HG03039 (cell line): ENCODE data around the gene PLEKHM1.

Experiments used
- ATAC-seq: cut with Tn5 transposase; IDR thresholded peaks from one replicate; pipeline ENCODE4 v1.9.1; 2021; ENCODE audit warnings: mild to moderate bottlenecking, moderate library complexity; ENCODE audit not compliant: unreplicated experiment

The PLEKHM1 gene

DNA sequence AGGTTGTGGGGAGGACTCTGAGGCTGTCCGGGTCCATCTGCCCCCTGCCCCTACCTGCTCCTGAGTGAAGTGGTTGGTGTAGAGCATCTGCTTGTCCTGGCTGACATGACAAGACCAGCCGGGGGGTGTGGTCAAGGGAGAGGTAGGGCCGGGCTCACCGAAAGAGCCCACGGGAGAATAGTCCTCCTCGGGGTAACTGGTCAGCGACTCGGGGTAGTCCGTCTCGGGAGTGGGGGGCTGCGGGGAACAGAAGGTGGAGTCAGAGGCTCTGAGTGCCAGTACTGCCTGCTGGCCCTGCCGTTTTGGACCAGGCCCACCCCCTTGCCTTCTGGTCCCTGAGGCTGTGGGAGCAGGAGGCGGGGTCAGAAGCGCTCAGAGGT, 85.7 kb downstream of the PLEKHM1 start:
- no peak for ATAC-seq

DNA sequence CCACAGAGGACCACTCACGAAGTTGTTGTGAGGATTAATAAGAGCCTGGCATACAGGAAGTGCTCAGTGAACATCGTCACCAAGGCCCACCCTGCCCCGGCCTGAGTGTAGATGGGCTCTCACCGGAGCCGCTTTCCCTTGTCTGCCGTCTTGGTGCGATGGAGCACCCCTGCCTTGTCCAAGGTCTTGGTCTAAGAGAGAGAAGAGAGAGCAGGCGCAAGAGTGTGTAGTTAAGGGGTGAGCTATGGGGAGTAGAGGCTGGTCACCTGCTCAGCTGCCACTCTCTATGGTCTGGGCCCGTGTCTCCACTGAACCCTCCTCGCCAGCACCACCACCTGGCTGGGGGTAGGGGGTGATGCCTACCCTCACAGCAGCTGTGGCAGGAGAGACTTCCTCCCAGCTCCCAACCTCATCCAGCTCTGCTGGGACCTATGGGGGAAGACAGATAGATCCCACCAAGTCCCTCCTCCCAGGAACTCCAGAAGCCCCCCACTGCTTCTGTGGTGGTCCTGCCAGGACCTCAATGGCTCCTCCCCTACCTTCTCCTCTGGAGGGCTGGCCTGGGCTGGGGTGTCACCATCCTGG, 86.5 kb downstream of the PLEKHM1 start:
- no peak for ATAC-seq

DNA sequence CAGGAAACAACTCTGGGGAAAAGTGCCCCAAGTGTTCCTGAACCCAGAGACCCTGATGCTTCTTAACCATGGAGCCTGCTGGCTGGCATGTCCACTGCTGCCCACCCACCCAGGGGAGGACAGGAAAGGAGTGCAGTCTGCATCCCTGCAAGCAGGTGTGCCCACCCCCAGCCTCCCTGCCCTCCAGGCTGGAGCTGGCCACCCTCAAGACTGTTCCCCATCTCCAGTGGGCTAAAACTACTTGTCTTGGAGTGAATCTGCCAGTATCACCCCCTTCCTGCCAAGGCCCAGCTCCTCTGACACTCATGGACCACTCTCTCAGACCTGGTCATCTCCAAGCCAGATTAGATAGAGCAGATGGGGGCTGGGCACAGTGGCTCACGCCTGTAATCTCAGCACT, 87.6 kb downstream of the PLEKHM1 start:
- no peak for ATAC-seq

DNA sequence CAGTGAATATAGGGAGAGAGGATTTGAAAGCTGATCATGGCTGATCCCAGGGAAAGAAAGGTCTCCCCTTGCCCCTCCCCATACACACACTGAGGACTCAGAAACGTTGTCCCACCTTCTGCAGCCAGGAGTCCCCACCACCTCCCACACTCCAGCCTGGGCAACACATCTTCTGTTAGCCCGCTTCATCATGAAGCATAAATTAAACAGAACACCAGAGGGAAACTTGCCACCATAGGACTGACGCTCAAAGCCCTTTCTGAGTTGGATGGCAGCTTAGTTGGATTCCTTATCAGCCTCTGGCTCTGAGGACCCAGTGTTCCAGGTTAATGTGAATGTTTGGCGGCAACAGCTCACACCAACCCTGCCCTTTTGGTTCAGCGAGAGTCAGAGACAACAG, 91.7 kb downstream of the PLEKHM1 start:
- ATAC-seq = no peak

DNA sequence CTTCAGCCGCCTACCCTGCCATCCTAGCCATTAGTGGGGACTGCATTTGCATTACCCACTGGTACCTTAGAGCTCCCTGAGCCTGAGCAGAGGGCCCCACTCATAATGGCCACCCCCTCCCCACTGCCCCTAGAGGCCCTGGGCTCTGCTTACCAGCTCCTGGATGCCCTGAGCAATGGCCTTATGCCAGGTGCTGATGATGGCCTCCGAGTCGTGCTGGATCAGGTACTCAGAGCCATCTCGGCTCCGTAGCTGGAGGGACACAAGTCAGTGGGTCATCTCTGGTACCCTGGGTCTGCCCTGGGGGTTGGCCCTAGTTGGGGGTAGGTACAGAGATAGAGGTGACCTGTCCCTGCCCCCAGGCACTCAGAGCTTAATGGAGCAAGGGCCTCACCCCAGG, 92.7 kb downstream of the PLEKHM1 start:
- ATAC-seq = no peak

DNA sequence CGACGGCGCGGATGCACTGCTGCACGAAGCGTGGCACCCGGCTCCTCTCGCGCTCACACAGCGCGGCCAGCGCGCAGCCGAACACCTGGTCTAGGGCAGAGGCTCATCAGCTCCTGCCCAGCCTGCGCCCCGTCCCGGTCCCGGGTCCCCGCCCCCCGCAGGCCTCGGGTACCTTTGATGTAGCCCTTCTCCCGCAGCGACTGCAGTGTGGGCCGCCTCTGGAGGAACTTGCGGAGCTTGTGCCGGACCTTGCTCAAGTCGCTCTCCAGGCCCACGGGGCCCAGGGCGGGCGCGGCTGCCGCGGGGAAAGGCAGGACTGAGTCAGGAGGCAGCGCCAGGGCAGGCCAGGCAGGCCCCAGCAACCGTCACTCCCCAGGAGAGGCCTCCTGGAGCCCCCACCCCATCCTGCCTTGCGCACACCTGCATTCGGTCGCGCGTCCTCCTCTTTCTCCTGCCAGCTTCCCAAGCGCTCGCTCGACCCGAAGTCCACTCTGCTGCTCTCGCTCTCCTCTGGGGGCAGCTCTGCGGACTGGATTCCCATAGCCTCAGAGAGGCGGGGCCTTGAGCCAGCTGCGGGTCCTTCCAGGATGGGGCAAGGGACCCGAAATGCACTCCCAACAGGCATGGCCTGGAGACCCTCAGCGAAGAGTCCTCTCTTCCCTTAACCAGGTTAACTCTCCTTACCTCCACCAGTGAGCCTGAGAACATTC, 93.9 kb downstream of the PLEKHM1 start:
- no peak for ATAC-seq

DNA sequence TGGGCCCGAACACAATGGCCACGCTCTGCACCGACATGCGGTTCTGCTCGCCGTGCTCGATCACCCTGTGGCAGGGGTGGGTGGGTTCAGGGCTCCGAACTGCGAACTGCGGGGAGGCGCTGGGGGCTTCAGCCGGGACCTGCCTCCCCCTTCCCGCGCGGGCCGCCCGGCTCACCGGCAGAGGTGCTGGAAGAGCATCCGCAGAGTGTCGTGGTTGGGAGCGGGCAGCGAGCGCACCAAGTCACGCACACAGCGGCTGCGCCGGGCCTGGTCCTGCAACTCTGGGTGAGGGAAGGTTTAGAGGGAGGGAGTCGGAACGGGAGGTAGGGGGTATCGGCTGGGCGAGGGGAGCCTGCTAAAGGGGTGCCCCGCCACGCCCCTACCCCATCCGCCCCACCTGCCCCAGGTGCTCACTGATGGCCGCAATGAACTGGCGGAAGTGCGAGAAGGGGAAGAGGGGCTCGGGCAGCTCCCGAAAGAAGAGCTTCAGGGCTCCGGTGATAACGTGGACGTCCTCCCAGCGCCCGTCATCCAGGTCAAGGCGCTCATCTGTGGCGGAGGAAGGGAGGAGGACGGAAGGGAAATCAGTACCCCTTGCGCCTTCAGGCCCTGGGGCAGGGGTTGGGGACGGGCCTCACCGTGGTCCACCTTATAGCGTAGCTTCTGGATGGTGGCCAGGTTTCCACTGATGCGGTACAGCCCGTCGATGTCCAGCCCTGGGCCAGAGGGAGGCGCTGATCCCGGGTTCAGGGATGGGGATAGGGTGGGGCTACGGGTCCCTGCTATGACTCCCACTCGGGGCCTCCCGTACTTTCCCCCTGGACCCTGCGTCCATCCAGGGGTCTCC, 94.7 kb downstream of the PLEKHM1 start:
- no peak for ATAC-seq

DNA sequence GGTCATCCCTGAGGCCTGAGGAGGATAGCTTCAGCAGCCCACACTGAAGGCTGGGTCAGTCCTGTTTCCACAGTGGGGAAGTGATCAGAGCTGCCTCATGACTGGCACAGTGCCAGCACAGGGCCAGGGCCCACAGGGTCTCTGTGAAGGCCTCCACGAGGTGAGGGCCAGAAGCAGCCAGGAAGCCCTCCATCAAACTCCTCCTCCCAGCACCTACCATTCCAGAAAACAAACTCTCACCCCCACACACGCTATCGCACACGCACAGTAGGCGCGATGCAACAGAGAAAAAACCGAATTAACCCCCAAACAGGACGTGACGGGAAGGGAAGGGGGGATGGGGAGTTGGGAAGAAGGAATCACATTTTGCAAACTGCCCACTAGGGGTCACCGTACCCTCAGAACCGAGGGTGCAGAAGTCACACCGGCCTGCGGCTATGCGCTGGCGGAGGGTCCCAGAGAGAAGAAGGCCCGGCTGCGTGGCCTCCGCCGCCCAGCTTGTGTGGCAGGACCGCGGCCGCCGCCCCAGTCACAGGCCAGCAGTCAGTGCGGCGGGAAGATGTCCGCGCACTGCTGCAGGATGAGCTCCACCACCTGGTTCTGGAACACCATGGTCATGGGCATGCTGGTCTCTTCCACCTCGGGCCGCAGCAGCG, 95.5 kb downstream of the PLEKHM1 start:
- ATAC-seq = no peak

DNA sequence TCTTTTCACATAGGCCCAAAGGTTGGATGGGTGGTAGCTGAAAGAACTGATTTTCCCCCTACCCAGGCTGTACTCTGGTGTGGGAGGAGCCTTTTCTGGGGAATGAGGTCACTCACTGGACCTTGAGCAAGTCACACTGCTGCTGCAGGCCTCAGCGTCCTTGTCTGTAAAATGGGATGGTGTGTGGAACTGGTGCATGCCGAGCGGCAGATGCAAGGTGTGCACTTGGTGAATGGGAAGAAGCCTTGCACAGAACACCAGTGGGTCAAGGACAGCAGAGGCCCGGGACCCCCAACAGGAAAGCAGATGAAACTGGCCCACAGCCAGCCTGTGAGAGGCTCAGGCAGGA, 96.0 kb downstream of the PLEKHM1 start:
- ATAC-seq = no peak

DNA sequence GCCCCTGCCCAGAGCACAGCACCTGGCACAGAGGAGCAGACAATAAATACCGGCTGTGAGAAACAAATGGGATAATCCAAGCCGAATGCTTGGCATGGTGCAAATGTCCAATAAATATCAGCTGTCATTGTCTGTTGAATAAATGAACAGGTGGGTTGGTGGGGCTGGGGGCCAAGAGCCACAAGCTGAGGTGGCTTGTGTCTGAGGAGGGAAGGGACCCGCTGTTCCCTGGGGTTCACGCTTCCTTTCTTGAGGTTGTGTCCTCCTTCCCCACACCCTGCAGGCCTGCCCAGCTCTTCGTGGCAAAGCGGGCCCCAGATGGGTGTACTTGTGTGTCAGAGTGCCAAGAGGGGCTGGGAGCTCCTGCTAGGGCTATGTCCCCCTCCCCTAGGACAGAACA, 96.4 kb downstream of the PLEKHM1 start:
- ATAC-seq = no peak

DNA sequence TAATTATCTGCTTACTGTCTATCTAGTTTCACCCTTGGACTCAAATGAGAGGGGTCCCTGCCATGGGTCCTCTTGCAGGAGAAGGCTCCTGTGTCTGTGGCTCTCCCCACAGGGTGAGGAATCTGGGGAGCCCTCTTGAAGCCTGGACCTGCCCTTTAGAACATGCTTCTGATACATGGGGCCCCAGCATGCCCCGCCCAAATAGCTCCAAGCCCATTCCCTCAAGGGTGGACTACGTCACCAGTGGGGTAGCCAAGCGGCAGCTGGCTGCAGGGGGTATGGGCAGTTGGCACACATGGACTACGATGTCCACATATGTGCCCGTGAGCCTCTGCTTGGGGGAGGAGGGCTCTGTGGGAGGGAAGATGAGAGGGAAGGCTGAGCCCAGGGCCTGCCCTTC, 97.1 kb downstream of the PLEKHM1 start:
- ATAC-seq = no peak

DNA sequence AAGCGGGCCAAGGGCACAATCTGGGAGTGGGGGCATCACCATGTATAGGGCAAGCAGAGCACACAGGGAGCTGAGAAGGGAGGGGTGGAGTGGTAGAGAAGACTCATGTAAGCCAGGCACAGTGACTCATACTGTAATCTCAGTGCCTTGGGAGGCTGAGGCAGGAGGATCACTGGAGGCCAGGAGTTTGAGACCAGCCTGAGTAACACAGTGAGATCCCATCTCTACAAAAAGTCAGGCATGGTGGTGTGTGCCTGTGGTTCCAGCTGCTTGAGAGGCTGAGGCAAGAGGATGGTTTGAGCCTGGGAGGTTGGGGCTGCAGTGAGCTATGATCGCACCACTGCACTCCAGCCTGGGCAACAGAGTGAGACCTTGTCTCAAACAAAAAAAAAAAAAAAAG, 98.6 kb downstream of the PLEKHM1 start:
- no peak for ATAC-seq

DNA sequence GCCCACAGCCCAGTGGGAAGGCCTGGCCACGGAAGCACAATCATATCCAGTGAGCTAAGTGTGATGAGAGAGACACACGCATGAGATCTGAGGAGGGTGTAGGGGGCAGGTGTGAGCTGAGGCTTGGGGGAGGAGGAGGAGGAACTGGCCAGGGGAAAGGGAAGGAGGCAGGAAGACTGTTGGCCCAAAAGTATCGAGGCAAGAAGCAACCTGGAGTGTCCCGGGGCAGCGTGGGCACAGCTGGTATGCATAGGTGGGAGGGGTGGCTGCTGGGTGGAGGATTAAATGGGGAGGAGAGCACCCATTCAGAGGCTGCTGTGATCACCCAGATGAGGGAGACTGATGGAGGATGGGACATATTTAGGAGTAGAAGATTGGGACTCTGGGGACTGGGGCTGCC, 99.2 kb downstream of the PLEKHM1 start:
- no peak for ATAC-seq

DNA sequence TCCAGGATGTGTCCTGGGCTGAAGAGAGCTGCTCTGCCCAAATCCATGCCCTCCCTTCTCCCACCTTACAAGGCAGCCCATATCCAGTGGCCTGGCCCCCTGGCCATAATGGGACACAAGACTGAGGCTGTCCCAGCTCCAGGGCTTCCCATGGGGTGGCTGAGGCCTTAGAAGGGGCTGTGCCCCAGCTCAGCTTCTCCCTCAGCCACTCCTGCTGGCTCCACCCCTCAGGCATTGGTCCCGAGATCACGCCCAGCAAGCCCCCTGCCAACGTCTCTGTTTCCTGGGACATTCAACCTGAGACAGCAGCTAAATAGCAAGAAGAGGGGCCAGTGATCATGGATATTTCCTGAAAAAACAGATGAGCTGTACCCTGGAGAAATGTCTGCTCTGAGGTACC, 101.2 kb downstream of the PLEKHM1 start:
- no peak for ATAC-seq

DNA sequence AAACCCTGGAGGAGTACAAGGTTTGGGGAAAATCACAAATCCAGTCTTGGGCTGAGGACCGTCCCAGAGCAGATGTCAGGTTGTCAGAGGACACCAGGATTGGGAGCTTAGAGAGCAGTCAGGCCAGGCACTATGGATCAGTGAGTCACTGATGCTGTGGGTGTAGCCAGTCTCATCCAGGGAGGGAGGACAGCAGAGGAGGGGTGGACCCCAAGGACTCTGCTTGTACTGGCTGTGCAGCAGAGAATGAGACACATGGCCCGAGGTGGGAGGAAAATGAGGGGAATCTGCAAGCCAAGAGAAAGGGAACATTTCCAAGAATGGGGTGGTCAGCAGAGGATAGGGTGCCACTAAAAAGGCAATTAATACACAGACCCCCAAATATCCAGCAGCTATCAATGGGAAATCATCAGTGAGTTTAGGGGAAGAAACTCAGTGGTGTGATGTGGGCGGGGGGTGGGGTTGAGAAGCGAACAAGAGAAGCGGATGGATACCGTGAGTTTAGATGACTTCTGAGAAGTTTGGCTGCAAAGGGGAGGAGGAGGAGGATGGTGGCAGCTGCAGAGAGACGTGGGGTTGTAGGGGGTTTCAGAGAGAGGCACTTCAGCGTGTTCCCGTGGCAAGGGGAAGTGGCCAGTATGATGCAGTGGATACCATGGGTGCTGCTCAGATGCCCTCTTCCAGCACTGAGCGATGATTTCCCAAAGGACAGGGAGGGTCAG, 101.8 kb downstream of the PLEKHM1 start:
- no peak for ATAC-seq

DNA sequence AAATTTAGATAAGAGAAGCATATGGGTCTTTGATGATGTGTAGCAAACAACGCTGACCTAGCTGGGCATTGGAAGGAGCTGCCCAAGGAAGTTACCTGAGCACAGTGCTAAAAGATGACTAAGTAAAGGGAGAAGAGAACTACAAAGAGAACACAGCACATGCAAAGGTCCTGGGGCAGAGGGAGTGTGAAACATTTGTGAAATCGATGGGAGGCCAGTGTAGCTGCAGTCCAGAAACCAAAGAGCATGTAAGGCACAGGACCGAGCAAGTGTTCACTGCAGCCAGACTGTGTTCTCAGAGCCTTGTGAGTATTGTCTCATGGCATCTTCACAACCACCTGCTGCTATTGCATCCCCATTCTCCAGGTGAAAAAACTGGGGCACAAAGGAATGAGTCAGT, 102.8 kb downstream of the PLEKHM1 start:
- no peak for ATAC-seq

DNA sequence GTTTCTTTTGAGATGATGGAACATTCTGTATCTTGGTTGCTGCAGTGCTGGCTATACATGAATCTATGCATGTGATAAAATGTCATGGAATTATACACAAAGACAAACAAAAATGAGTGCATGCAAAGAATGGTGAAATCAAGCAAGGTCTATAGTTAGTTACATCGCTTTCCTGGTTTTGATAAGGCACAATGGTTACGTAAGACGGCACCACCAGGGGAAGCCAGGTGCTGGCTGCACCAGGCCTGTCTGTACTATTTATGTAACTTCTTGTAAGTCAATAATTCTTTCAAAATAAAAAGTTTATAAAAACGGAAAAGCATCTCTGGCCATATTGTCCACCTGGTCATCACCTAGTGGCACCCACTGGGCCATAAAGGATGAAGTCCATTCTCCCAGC, 104.3 kb downstream of the PLEKHM1 start:
- no peak for ATAC-seq
